NCI-H524 treated with DMSO at 0.1 percent for 48 hours (cell line): ENCODE results near the gene SCUBE1.
A peak's percentile ranks its signal among the peaks of the same experiment; 100 is the strongest.

ENCODE experiments used
- DNase-seq: peaks from one replicate; lab custom pipeline; 2025; lab: John Stamatoyannopoulos, UW

SCUBE1 gene

DNA sequence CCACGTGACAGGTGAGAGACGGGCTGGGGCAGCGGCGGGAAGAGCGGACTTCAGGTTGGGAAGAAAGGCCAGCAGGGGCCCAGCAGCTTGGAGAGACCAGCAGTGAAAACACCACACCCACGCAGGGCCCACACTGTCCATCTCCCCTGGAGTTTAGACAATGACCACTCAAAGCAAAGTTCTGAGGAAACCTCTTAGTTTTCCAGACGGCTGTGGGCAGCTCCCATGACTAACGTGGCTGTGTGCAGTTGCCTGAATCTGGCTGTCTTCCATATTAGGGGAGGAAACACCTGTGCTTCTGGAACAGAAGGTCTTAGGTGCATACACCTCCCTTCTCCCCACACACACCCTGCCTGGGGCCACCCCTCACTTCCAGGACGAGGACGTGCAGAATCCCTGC is 85.6 kb downstream of the SCUBE1 start:
- no peak for DNase-seq

- DNase-seq = no peak
These were observed 86.1 kb downstream of the SCUBE1 start for GRCh38 chr22:43256976-43257545.

- no peak for DNase-seq
These were observed 86.6 kb downstream of the SCUBE1 start for GRCh38 chr22:43256569-43256968.

- DNase-seq = no peak
These were observed 87.9 kb downstream of the SCUBE1 start for GRCh38 chr22:43255299-43255698.

DNA sequence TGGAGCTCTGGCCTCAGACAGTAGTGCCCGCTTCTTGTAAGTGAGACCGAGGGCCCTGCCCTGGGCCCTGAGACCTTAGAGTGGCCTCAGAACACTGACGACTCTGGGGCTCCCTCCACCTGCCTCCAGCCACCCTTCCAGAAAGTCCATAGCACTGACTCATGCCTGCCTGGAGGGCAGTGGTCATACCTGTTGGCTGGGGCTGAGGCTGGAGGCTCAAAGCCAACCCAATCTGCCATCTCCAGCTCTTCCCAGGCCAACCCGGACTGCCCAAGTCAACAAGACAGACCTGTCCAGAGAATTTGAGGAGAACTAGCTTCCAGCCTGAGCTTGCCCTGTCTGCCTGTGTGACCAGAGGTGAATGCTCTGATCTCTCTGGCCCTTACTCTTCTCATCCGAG is 89.3 kb downstream of the SCUBE1 start:
- no peak for DNase-seq

- no peak for DNase-seq
These were observed 90.9 kb downstream of the SCUBE1 start for GRCh38 chr22:43252319-43252718.

DNA sequence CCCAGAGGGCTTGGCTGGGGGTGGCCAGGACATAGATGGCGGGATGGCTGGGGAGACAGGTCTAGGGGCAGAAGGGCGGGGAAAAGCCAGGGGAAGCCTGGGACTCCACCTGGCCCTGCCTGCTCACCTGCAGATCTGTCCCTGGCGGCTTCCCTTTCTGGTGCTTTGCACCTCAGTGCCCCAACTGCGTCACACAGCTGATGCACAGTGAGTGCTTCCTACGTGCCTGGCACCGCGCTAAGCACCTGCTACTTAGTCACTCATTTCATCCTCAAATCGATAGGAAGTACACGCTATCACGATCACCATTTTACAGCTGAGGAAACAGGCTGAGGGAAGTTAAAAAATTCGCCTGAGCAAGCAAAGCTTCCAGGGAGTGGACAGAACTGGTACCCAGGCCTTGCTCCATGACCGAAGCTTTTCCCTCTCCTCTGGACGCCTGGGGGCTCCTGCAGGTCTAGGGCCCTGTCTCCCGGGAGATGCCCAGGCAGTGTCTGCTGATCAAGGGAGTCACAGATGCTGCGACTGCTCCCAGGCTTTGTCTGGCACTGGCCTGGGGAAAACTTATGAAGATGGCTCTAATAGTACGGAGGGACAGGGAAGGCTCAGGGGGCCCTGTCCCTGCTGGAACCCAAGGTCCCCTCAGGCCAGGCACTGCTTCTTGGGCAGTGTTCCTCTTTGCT is 93.2 kb downstream of the SCUBE1 start:
- DNase-seq = no peak

- no peak for DNase-seq
These were observed 95.5 kb downstream of the SCUBE1 start for GRCh38 chr22:43247546-43248260.

GRCh38 chr22:43246188-43246587 is 97.0 kb downstream of the SCUBE1 start:
- DNase-seq = no peak

GRCh38 chr22:43245717-43246116 is 97.5 kb downstream of the SCUBE1 start:
- no peak for DNase-seq

- DNase-seq = no peak
These were observed 98.2 kb downstream of the SCUBE1 start for GRCh38 chr22:43244803-43245527.

DNA sequence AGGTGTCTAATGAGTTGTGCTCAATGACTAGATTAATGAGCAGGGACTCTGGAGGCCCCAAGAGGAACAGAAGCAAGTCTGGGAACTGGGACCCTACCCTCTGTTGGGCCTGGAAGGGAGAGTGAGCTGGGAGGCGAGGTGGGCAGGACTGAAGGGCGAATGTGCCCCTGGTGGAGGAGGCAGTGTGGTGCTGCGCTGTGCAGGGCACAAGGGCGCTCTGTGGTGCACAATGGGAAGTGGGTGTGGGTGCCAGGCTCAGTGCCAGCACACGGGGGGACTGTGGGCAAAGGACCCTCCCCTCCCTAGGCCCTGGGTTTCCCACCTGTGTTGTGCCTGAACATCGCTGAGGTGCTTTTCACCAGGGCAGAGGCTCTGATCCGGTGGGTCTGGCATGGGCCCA is 98.8 kb downstream of the SCUBE1 start:
- no peak for DNase-seq

DNA sequence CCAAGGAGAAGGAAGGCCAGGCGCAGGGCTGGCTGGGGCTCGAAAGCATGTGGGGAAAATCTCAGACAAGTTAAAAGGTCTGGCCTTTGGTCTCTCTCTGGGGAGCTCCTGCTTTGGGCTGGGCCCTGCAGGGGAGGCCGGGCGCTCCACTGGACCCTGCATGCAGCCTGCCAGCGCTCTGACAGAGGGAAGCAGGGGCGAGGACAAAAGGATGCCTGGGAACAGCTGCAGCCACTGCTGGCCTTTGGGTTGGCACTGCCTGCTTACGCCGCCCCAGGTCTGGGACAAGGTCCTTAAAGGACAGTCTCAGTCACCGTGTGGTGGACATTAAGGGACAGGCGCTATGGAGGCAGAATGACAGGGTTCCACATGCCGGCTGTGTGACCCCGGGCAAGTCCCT is 99.8 kb downstream of the SCUBE1 start:
- DNase-seq = no peak

DNA sequence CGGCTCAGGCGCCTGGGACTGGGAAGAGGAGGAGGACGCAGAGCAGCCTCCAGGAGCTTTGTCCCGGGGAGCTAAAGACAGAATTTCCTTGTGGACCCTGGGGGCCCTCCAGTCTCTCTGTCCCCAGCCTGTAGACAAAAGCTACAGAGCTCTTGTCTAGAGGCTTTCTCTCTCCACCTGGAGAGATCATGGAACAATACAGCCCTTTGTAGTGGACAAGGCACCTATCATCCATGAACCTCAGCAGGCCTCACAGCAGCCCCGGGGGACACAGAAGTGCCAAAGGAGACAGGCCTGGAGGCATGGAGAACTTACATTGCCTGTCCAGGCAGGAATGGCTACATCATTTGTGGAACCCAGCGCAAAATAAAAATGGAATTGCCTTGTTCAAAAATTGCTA is 100.5 kb downstream of the SCUBE1 start:
- DNase-seq = no peak

DNA sequence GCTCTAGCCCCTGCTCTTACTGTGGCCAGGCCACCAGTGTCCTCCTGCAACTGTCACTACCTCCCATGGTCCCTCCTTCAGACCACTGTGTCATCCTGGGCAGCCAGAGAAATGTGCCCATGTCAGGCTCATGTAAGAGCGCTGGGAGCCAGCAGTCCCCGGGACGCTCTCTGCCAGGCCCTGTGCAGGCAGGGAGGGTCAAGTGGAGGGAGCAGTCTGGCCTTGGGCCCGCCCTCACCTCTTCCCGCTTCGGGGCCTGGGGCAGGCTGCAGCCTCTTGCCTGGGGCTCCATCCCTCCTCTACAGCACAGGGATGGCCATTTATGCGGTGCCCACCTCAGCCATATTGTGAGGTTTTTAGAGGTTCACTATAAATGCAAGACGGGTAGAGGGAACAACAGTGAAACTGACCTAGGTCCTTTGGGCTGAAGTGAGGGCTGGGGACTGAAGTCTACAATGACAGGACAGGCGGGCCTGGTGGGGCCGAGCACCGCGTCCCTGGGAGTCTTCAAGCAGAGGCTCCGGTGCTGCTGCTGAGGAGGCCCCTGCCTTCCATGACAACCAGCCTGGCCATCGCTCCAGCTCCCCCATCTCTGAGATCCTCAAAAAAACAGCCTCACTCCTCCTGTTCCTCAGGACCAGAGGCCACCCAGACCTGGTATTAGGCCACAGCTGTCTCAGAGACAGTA is 101.3 kb downstream of the SCUBE1 start:
- DNase-seq = no peak

DNA sequence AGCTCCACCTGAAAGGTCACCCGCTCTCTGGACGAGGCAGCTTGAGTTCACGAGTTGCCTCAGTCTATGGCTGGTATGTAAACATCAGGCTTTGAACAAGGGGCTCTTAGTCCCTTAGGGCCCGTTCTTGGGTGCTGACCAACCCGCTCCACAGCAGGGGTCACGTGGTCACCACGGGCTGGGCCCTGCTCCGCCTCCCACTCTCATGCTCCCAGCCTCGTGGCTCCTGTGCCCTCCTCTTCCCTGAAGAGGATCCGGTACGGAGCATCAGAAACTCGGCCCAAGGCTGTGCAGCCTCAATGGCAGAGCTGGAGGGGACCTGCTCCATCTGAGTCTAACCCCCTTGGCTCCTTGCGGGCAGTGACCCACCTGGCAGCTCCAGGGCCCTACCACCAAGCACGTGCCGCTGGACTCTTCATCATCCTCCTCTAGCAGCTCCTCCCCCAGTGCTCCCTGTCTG is 102.0 kb downstream of the SCUBE1 start:
- DNase-seq = no peak

DNA sequence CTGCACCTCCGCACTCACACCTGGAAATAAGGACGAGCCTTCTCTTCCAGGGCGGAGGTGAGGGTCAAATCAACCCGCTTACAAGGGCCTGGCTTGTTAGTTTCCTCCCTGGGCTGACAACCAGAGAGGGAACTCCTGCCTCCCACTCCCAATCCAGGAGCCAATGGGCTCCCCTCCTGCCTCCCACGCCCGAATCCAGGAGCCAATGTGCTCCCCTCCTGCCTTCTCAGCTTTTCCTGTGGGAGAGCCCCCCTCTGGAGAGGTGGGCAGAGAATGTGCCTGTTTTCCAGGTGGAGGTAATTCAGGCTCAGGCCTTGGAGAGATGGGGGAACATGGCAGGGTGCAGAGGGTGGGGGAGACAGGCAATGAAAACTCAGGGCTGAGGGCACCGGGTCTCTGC is 102.6 kb downstream of the SCUBE1 start:
- DNase-seq = no peak

DNA sequence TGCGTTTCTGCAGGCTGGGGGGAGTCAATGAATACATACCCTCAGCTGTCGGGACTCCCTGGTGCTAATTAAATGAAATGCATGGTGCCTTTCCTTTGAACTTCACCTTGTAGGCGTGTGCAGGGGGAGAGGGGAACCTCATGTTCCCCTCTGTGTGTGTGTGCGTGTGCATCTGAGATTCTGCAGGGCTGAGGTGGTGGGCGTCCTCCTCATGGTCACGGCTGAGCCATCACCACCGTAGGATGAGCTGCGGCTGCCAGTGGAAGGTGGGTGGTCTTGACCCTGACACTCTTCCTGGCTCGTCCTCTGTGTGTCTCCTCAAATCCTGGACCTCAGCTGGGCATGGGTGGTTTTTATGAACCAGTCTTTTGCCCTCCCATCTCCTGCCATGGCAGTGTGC is 103.2 kb downstream of the SCUBE1 start:
- DNase-seq = no peak

GRCh38 chr22:43239193-43239780 is 103.9 kb downstream of the SCUBE1 start:
- peak; percentile 16 for DNase-seq

GRCh38 chr22:43238526-43239006 is 104.6 kb downstream of the SCUBE1 start:
- no peak for DNase-seq

DNA sequence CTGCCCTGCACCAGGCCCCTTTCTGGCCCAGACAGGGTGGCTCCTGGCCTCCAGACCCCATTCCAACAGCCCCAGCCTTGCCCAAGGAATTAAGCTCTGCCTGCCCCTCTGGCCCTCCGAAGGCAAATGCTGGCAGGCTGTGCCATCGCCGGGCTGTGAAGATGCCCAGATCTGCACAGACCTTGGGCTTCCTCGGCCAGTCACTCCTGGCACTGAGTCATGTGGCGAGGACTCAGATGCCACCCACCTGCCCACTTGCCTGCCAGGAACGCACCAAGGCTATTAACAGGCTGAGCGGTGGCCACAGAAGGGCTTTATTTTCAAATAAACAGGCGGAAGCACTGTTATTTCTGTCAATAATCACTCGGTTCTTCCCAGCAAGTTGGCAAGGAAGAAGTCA is 105.9 kb downstream of the SCUBE1 start:
- no peak for DNase-seq
